Stimulated activated naive CD8-positive, alpha-beta T cell treated with anti-CD3 and anti-CD28 coated beads, Interleukin-15, Interleukin-2, amounts not matched to agents 100 ng/mL and 50 ng/mL, for 24 hours (primary cell): ENCODE data around the gene ARL13A.
A peak's percentile ranks its signal among the peaks of the same experiment; 100 is the strongest.

Source experiments
- H3K27ac Mint-ChIP-seq: one replicate; pipeline ENCODE4 v1.8.0; 2021; ENCODE audit warnings: mild to moderate bottlenecking, mixed read lengths
- H3K27me3 Mint-ChIP-seq: one replicate; pipeline ENCODE4 v1.8.0; 2021; ENCODE audit warnings: mixed read lengths
- H3K36me3 Mint-ChIP-seq: one replicate; pipeline ENCODE4 v1.8.0; 2021; ENCODE audit warnings: low read depth, mixed read lengths
- H3K4me1 Mint-ChIP-seq: one replicate; pipeline ENCODE4 v1.8.0; 2021; ENCODE audit warnings: low read depth, mixed read lengths
- H3K4me3 Mint-ChIP-seq: one replicate; pipeline ENCODE4 v1.8.0; 2021; ENCODE audit warnings: mild to moderate bottlenecking, mixed read lengths
- H3K9me3 Mint-ChIP-seq: one replicate; pipeline ENCODE4 v1.8.0; 2021; ENCODE audit warnings: mixed read lengths

Gene ARL13A

DNA sequence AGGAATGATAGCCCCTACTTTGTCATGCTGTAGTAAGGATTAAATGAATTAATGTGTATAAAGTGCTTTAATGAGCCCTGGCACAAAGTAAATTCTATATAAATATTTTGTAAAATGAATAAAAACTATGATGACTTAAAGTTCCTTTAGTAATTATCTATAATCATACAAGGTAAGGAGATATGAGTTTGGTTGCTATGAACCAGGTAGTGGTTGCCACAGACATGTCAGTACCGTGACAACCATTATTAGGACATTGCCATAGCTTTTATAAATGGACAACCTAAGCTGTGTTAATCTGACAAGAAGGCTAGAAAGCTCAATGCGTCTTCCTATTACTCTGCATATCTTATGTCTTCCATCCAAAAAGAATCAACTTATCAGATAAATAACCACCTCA, at the start of gene ARL13A:
Gene ARL13A, plus strand, starts transcription at position 301 of the 400 bp plus-strand sequence. CDS start 3,982 bp downstream, outside the sequence.
- H3K27me3 Mint-ChIP-seq, result no peaks in the 10 kb centered on the region
- H3K4me3 Mint-ChIP-seq, result no peak within 1 kb of the TSS
- H3K27ac Mint-ChIP-seq, result no peak within 1 kb of the TSS
- no peaks in the 10 kb centered on the region for H3K9me3 Mint-ChIP-seq
- no peaks in the 10 kb centered on the region for H3K4me1 Mint-ChIP-seq
- no peaks in the 10 kb centered on the region for H3K36me3 Mint-ChIP-seq

- H3K36me3 Mint-ChIP-seq, result no peaks in the 10 kb centered on the region
- peaks cover 25% of the 10 kb centered on the region for H3K4me1 Mint-ChIP-seq
- H3K9me3 Mint-ChIP-seq, result no peaks in the 10 kb centered on the region
- no peaks in the 10 kb centered on the region for H3K27me3 Mint-ChIP-seq
- no peak overlapping the region for H3K4me3 Mint-ChIP-seq
- no peak overlapping the region for H3K27ac Mint-ChIP-seq
Measured at GRCh38 chrX:100924375-100924774, 45.1 kb upstream of the ARL13A start.

GRCh38 chrX:100926453-100926852, 43.1 kb upstream of the ARL13A start:
- H3K4me3 Mint-ChIP-seq, result no peak overlapping the region
- no peaks in the 10 kb centered on the region for H3K36me3 Mint-ChIP-seq
- H3K4me1 Mint-ChIP-seq, result peaks cover 38% of the 10 kb centered on the region
- H3K27ac Mint-ChIP-seq, result no peak overlapping the region
- H3K9me3 Mint-ChIP-seq, result peaks cover 4% of the 10 kb centered on the region
- peaks cover 4% of the 10 kb centered on the region for H3K27me3 Mint-ChIP-seq

GRCh38 chrX:100928660-100929613, 40.6 kb upstream of the ARL13A start, which contains the start of gene XKRX:
XKRX (minus strand) TSS chrX:100928917; CDS start chrX:100928304, 613 bp downstream.
- H3K27me3 Mint-ChIP-seq, result peaks cover 5% of the 10 kb centered on the region
- H3K4me3 Mint-ChIP-seq, result peak within 1 kb of the TSS; percentile 81
- peaks cover 7% of the 10 kb centered on the region for H3K9me3 Mint-ChIP-seq
- peaks cover 47% of the 10 kb centered on the region for H3K4me1 Mint-ChIP-seq
- H3K27ac Mint-ChIP-seq, result peak within 1 kb of the TSS; percentile 49
- no peaks in the 10 kb centered on the region for H3K36me3 Mint-ChIP-seq

DNA sequence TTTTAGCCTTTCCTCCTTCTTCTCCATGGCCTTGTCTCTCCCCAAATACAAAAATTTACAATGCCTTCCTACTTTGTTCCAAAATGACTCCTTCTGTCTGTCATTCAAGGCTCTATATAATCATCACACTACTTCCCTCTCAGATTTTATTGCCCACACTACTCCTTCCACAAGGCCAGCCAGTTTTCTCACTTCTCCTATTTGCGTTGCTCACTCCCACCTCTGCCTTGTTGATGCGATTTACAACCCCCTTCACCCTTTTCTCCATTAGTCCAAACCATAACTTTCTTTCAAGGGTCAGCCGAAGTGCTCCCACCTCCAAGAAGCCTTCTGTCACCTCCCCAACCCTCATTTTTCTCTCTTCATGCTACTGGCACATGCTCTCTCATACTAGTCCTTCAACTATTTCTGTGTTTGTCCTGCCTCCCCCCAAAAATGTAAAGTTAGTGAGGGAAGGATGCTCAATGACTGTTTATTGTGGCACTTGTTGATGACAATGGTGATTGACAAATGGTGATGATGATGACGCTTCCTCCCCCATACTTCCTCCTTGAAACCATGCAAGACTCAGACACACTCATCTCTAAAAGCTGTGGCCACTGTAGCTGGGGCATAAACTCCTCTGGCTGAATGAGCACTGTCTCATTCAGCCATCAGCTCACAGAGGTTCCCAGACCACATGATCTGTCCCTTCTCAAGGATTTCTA, 38.1 kb upstream of the ARL13A start:
- H3K27ac Mint-ChIP-seq, result no peak overlapping the region
- H3K27me3 Mint-ChIP-seq, result peaks cover 5% of the 10 kb centered on the region
- no peak overlapping the region for H3K4me3 Mint-ChIP-seq
- H3K36me3 Mint-ChIP-seq, result no peaks in the 10 kb centered on the region
- peaks cover 7% of the 10 kb centered on the region for H3K9me3 Mint-ChIP-seq
- peaks cover 28% of the 10 kb centered on the region for H3K4me1 Mint-ChIP-seq

DNA sequence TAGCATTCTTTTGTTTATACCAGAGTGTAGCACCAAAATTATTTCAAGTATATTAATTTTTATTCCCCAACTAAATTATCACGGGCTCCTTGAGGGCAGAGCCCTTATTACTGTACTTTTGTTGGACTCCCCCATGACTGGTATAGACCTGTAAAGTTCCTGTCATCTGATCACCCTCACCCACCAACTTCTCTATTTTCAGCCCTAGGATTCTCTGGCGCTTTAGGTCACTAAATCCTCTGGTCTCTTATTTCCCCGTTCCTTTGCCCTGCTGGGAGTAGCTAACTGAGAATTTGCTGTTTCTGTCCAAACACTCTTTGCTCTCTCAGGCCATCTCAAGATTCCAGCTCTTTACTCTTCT, 37.6 kb upstream of the ARL13A start:
- Mint-ChIP-seq H3K27ac (peak overlapping the region; percentile 75), H3K4me1 (peaks cover 28% of the 10 kb centered on the region), H3K4me3 (no peak overlapping the region), H3K36me3 (no peaks in the 10 kb centered on the region), H3K27me3 (peaks cover 5% of the 10 kb centered on the region), H3K9me3 (peaks cover 7% of the 10 kb centered on the region)

DNA sequence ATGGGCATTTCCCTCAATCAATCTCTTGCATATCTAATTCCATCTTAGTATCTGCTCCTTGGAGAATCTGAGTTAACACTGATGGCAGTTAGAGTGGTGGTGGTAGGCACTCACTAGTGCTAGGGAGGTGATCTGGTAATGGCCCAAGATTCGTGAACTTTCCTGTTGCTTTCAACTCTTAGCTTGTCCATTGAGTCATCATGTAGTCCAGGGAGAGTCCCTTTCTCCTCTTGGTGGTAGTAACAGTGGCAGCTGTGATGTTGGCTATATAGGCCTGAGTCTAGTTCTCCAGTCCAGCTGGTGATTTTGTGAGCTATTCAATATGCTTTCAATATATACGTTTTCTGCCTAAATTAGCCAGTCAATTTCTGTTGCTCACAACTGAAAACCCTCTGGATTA, 33.7 kb upstream of the ARL13A start:
- Mint-ChIP-seq H3K36me3 (no peaks in the 10 kb centered on the region), H3K9me3 (peaks cover 7% of the 10 kb centered on the region), H3K4me3 (no peak overlapping the region), H3K27me3 (peaks cover 5% of the 10 kb centered on the region), H3K4me1 (peaks cover 20% of the 10 kb centered on the region), H3K27ac (no peak overlapping the region)

GRCh38 chrX:100939333-100939732, 30.2 kb upstream of the ARL13A start:
- peaks cover 7% of the 10 kb centered on the region for H3K4me1 Mint-ChIP-seq
- no peaks in the 10 kb centered on the region for H3K9me3 Mint-ChIP-seq
- no peaks in the 10 kb centered on the region for H3K36me3 Mint-ChIP-seq
- H3K4me3 Mint-ChIP-seq, result no peak overlapping the region
- H3K27ac Mint-ChIP-seq, result no peak overlapping the region
- H3K27me3 Mint-ChIP-seq, result no peaks in the 10 kb centered on the region

GRCh38 chrX:100944601-100945000, 24.9 kb upstream of the ARL13A start:
- H3K9me3 Mint-ChIP-seq, result no peaks in the 10 kb centered on the region
- H3K4me1 Mint-ChIP-seq, result peaks cover under 1% of the 10 kb centered on the region
- H3K4me3 Mint-ChIP-seq, result no peak overlapping the region
- no peaks in the 10 kb centered on the region for H3K27me3 Mint-ChIP-seq
- H3K27ac Mint-ChIP-seq, result no peak overlapping the region
- no peaks in the 10 kb centered on the region for H3K36me3 Mint-ChIP-seq

DNA sequence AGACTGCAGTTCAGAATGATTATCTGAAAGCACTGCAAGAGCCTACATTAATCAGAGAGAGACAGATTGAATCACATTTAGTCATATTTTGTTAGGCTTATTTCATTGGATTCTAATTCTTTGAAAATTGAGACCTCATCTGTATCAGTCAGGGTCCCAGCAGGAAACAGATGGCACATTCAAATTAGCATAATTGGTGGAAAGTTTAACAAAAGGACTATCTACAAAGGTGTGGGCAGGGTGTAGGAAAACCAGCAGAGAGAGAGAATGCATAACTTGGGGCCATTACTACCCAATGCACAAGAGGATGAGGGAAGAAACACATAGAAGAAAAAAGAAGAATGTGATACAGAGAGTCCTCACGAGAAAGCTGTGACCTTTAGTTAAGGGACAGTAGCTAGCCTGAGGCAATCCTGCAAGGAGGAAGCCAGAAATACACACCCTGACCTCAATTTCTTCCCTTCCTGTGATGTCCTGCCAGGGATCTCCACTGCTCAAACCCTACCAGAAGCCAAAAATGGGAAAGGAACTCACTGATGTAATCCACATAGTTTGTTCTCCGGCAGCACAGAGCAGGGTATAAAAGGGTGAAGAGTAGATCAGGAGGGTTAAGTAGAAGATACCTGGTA, 23.1 kb upstream of the ARL13A start:
- Mint-ChIP-seq H3K4me3 (no peak overlapping the region), H3K9me3 (no peaks in the 10 kb centered on the region), H3K4me1 (no peaks in the 10 kb centered on the region), H3K27ac (no peak overlapping the region), H3K36me3 (no peaks in the 10 kb centered on the region), H3K27me3 (no peaks in the 10 kb centered on the region)

GRCh38 chrX:100948557-100948956, 21.0 kb upstream of the ARL13A start:
- H3K4me1 Mint-ChIP-seq, result no peaks in the 10 kb centered on the region
- no peak overlapping the region for H3K27ac Mint-ChIP-seq
- H3K36me3 Mint-ChIP-seq, result peaks cover 3% of the 10 kb centered on the region
- no peaks in the 10 kb centered on the region for H3K9me3 Mint-ChIP-seq
- no peaks in the 10 kb centered on the region for H3K27me3 Mint-ChIP-seq
- H3K4me3 Mint-ChIP-seq, result no peak overlapping the region

- H3K27ac Mint-ChIP-seq, result no peak overlapping the region
- no peaks in the 10 kb centered on the region for H3K9me3 Mint-ChIP-seq
- H3K36me3 Mint-ChIP-seq, result no peaks in the 10 kb centered on the region
- H3K27me3 Mint-ChIP-seq, result no peaks in the 10 kb centered on the region
- no peak overlapping the region for H3K4me3 Mint-ChIP-seq
- no peaks in the 10 kb centered on the region for H3K4me1 Mint-ChIP-seq
Measured at GRCh38 chrX:100962811-100963210, 6.7 kb upstream of the ARL13A start.

- Mint-ChIP-seq H3K4me3 (no peak overlapping the region), H3K27me3 (no peaks in the 10 kb centered on the region), H3K36me3 (no peaks in the 10 kb centered on the region), H3K9me3 (no peaks in the 10 kb centered on the region), H3K4me1 (no peaks in the 10 kb centered on the region), H3K27ac (no peak overlapping the region)
Measured at GRCh38 chrX:100964362-100964761, 5.1 kb upstream of the ARL13A start.

DNA sequence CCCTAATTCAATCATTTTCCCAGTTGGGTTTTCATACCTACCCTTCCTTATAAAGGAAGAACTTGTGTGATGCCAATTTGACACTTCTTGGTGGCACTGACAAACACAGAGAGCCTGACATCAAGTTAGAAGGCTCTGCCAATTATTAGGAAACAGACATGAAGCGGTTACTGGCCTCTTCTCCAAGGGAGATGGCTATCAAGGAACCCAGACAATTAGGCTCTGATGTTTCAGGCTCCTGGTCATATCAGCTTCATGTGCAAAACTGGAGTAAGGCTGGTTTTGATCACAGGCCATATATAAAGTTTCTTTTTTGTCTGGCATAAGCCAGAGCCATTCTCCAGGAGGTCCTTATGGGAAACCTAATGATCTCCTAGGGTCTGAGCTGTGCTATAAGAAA, 428 bp downstream of the ARL13A start:
- H3K27ac Mint-ChIP-seq, result no peak overlapping the region
- no peak overlapping the region for H3K4me3 Mint-ChIP-seq
- H3K36me3 Mint-ChIP-seq, result no peaks in the 10 kb centered on the region
- H3K27me3 Mint-ChIP-seq, result no peaks in the 10 kb centered on the region
- H3K9me3 Mint-ChIP-seq, result no peaks in the 10 kb centered on the region
- H3K4me1 Mint-ChIP-seq, result no peaks in the 10 kb centered on the region

DNA sequence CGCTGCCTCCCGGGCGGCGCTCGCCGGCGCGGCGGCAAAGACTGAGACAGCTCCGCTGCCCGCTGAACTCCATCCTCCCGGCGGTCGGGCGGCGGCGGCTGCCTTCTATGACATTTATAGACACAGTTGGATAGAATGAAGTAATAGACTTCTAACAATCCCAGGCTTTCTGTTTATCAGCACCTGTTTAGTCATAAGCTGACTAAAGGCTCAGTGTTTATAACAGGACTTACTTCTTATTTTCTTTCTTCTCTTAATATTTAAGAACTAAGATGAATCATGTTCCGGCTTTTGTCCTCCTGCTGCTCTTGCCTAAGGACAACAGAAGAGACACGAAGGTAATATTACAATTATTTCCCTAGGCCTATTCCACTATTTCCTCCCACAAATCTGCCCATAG, 3.9 kb downstream of the ARL13A start:
- no peak overlapping the region for H3K27ac Mint-ChIP-seq
- peaks cover 4% of the 10 kb centered on the region for H3K36me3 Mint-ChIP-seq
- H3K9me3 Mint-ChIP-seq, result no peaks in the 10 kb centered on the region
- no peaks in the 10 kb centered on the region for H3K27me3 Mint-ChIP-seq
- no peaks in the 10 kb centered on the region for H3K4me1 Mint-ChIP-seq
- no peak overlapping the region for H3K4me3 Mint-ChIP-seq
